Mucosa of rectum (tissue), 2 donors: Measurements from ENCODE around the gene TH.

Source experiments
- H3K27ac ChIP-seq, 2 donors: one replicate each; pipeline ENCODE4 v1.7.0; 2013; ENCODE audit warnings: inconsistent platforms in 2 of 2, low read depth in 2 of 2, low read length in 2 of 2
- H3K27me3 ChIP-seq, 2 donors: one replicate each; pipeline ENCODE4 v1.7.0; 2013; ENCODE audit warnings: low read length in 2 of 2; ENCODE audit not compliant: control insufficient read depth in 2 of 2, insufficient read depth in 2 of 2
- H3K36me3 ChIP-seq, 2 donors: one replicate each; pipeline ENCODE4 v1.7.0; 2013; ENCODE audit warnings: low read length in 2 of 2; ENCODE audit not compliant: control insufficient read depth in 2 of 2, insufficient read depth in 2 of 2
- H3K4me1 ChIP-seq, 2 donors: one replicate each; pipeline ENCODE4 v1.7.0; 2013; ENCODE audit warnings: low read length in 2 of 2, mild to moderate bottlenecking in 1 of 2; ENCODE audit not compliant: control insufficient read depth in 2 of 2, insufficient read depth in 2 of 2
- H3K4me3 ChIP-seq, 2 donors: one replicate each; pipeline ENCODE4 v1.7.0; 2013; ENCODE audit warnings: low read length in 2 of 2
- H3K9ac ChIP-seq, 2 donors: one replicate each; pipeline ENCODE4 v1.7.0; 2013; ENCODE audit warnings: low read length in 2 of 2, low read depth in 1 of 2, mild to moderate bottlenecking in 1 of 2
- H3K9me3 ChIP-seq, 2 donors: one replicate each; pipeline ENCODE4 v1.7.0; 2013; ENCODE audit warnings: low read length in 2 of 2; ENCODE audit not compliant: control insufficient read depth in 2 of 2
- donor health status: healthy.
- donor health status: Normal muscosa, but diverticular disease.

The TH gene

GRCh38 chr11:2177076-2177475 lies 5.5 kb upstream of the TH start:
- no peak overlapping the region for H3K9ac ChIP-seq

GRCh38 chr11:2176389-2176900 lies 4.8 kb upstream of the TH start:
- H3K9ac ChIP-seq, result no peak overlapping the region
- no peaks in the 10 kb centered on the region for H3K27me3 ChIP-seq
- H3K4me1 ChIP-seq, result no peaks in the 10 kb centered on the region
- no peak overlapping the region for H3K27ac ChIP-seq
- H3K4me3 ChIP-seq, result no peak overlapping the region
- no peaks in the 10 kb centered on the region for H3K9me3 ChIP-seq
- H3K36me3 ChIP-seq, result no peaks in the 10 kb centered on the region

More at GRCh38 chr11:2177076-2177475, 5.5 kb upstream of the TH start:
- Histone ChIP-seq H3K27ac (no peak overlapping the region), H3K4me3 (no peak overlapping the region), H3K36me3 (no peaks in the 10 kb centered on the region), H3K27me3 (peaks cover 0 to 3% of the 10 kb centered on the region in 2 donors), H3K9me3 (no peaks in the 10 kb centered on the region), H3K4me1 (no peaks in the 10 kb centered on the region)

- no peak overlapping the region for H3K27ac ChIP-seq
- H3K9ac ChIP-seq, result no peak overlapping the region
- H3K27me3 ChIP-seq, result no peaks in the 10 kb centered on the region
- no peaks in the 10 kb centered on the region for H3K36me3 ChIP-seq
- H3K4me1 ChIP-seq, result no peaks in the 10 kb centered on the region
- H3K9me3 ChIP-seq, result no peaks in the 10 kb centered on the region
- no peak overlapping the region for H3K4me3 ChIP-seq
These were observed 4.0 kb upstream of the TH start for GRCh38 chr11:2175659-2176058.

GRCh38 chr11:2174361-2174760 lies 2.7 kb upstream of the TH start:
- Histone ChIP-seq H3K27ac (no peak overlapping the region), H3K36me3 (no peaks in the 10 kb centered on the region), H3K9me3 (no peaks in the 10 kb centered on the region), H3K27me3 (no peaks in the 10 kb centered on the region), H3K9ac (no peak overlapping the region), H3K4me3 (no peak overlapping the region), H3K4me1 (no peaks in the 10 kb centered on the region)

- Histone ChIP-seq H3K4me3 (no peak overlapping the region), H3K36me3 (no peaks in the 10 kb centered on the region), H3K9ac (no peak overlapping the region), H3K27ac (no peak overlapping the region), H3K4me1 (no peaks in the 10 kb centered on the region), H3K9me3 (no peaks in the 10 kb centered on the region), H3K27me3 (no peaks in the 10 kb centered on the region)
These were observed 2.1 kb upstream of the TH start for GRCh38 chr11:2173761-2174160.

- H3K27ac ChIP-seq, result no peak overlapping the region
- no peaks in the 10 kb centered on the region for H3K9me3 ChIP-seq
- no peak overlapping the region for H3K9ac ChIP-seq
- H3K36me3 ChIP-seq, result no peaks in the 10 kb centered on the region
- H3K27me3 ChIP-seq, result no peaks in the 10 kb centered on the region
- H3K4me1 ChIP-seq, result no peaks in the 10 kb centered on the region
- no peak overlapping the region for H3K4me3 ChIP-seq
These were observed 1.6 kb upstream of the TH start for GRCh38 chr11:2173150-2173693.

GRCh38 chr11:2172676-2173075 lies 1.1 kb upstream of the TH start:
- no peaks in the 10 kb centered on the region for H3K36me3 ChIP-seq
- no peaks in the 10 kb centered on the region for H3K4me1 ChIP-seq
- no peak overlapping the region for H3K9ac ChIP-seq
- no peak overlapping the region for H3K4me3 ChIP-seq
- no peaks in the 10 kb centered on the region for H3K9me3 ChIP-seq
- no peak overlapping the region for H3K27ac ChIP-seq
- H3K27me3 ChIP-seq, result no peaks in the 10 kb centered on the region

- H3K27me3 ChIP-seq, result no peaks in the 10 kb centered on the region
- H3K9me3 ChIP-seq, result no peaks in the 10 kb centered on the region
- H3K4me1 ChIP-seq, result peaks cover 0 to 2% of the 10 kb centered on the region in 2 donors
- H3K27ac ChIP-seq, result no peak overlapping the region
- no peaks in the 10 kb centered on the region for H3K36me3 ChIP-seq
- H3K4me3 ChIP-seq, result no peak overlapping the region
- H3K9ac ChIP-seq, result no peak overlapping the region
These were observed 1.7 kb downstream of the TH start for GRCh38 chr11:2169626-2170570.

GRCh38 chr11:2169005-2169378 lies 2.6 kb downstream of the TH start:
- no peaks in the 10 kb centered on the region for H3K27me3 ChIP-seq

GRCh38 chr11:2168286-2169004 lies 3.2 kb downstream of the TH start:
- Histone ChIP-seq H3K27me3 (no peaks in the 10 kb centered on the region), H3K9me3 (no peaks in the 10 kb centered on the region), H3K4me1 (peaks cover 0 to 2% of the 10 kb centered on the region in 2 donors), H3K4me3 (no peak overlapping the region), H3K27ac (no peak overlapping the region), H3K36me3 (no peaks in the 10 kb centered on the region), H3K9ac (no peak overlapping the region)

More at GRCh38 chr11:2169005-2169378, 2.6 kb downstream of the TH start:
- Histone ChIP-seq H3K9ac (no peak overlapping the region), H3K9me3 (no peaks in the 10 kb centered on the region), H3K4me3 (no peak overlapping the region), H3K27ac (no peak overlapping the region), H3K36me3 (no peaks in the 10 kb centered on the region), H3K4me1 (peaks cover 0 to 2% of the 10 kb centered on the region in 2 donors)
